Ishikawa (cell line): ENCODE measurements around the gene ECT2.

Experiments
- CEBPB ChIP-seq: IDR thresholded peaks from 2 replicates; pipeline ENCODE4 v1.6.1; 2012
- CREB1 ChIP-seq: IDR thresholded peaks from 2 replicates; pipeline ENCODE4 v1.6.1; 2012; ENCODE audit warnings: low read depth
- EGR1 ChIP-seq: IDR thresholded peaks from 2 replicates; pipeline ENCODE4 v1.6.1; 2012
- EP300 ChIP-seq: IDR thresholded peaks from 2 replicates; pipeline ENCODE4 v1.6.1; 2012; ENCODE audit warnings: borderline replicate concordance
- FOXM1 ChIP-seq: IDR thresholded peaks from 2 replicates; pipeline ENCODE4 v1.6.1; 2012; ENCODE audit warnings: low read depth, borderline replicate concordance
- NFIC ChIP-seq: IDR thresholded peaks from 2 replicates; pipeline ENCODE4 v1.6.1; 2012
- RAD21 ChIP-seq: IDR thresholded peaks from 2 replicates; pipeline ENCODE4 v1.6.1; 2012; ENCODE audit warnings: low read depth
- TAF1 ChIP-seq: IDR thresholded peaks from 2 replicates; pipeline ENCODE4 v1.6.1; 2012; ENCODE audit warnings: low read depth, mild to moderate bottlenecking
- TCF12 ChIP-seq: IDR thresholded peaks from 2 replicates; pipeline ENCODE4 v1.6.1; 2012; ENCODE audit warnings: low read depth
- TEAD4 ChIP-seq: IDR thresholded peaks from 2 replicates; pipeline ENCODE4 v1.6.1; 2012
- YY1 ChIP-seq: IDR thresholded peaks from 2 replicates; pipeline ENCODE4 v1.6.1; 2012; ENCODE audit warnings: low read depth
- ZBTB7A ChIP-seq: IDR thresholded peaks from 2 replicates; pipeline ENCODE4 v1.6.1; 2012; ENCODE audit warnings: low read depth
- TF ChIP-seq, protein P1 (sequence below): IDR thresholded peaks from 2 replicates; pipeline ENCODE4 v1.6.1; 2012
- TF ChIP-seq, protein P2 (sequence below): IDR thresholded peaks from 2 replicates; pipeline ENCODE4 v1.6.1; 2012
- TF ChIP-seq, protein P3 (sequence below): IDR thresholded peaks from 2 replicates; pipeline ENCODE4 v1.6.1; 2012; ENCODE audit warnings: low read depth, mild to moderate bottlenecking

The ECT2 gene

DNA sequence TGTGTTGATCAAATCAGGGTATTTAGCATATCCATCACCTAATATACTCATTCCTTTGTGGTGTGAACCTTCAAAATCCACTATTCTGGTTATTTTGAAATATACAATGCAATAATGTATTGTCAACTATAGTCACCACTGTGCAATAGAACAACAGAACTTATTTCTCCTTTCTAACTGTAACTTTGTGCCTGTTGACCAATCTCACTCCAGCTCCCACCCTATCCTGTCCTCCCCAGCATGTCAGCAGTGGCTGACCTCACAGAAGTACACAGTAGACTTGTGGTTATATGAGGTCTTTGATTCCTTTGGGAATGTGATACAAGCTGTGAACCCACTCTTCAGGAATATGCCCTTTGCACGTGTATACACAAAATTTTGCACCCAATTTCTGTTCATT, 64.2 kb downstream of the ECT2 start:
- TF ChIP-seq FOXM1 (no peak), TAF1 (no peak), CREB1 (no peak), RAD21 (no peak), TCF12 (no peak), EGR1 (no peak), CEBPB (no peak), NFIC (no peak), EP300 (no peak), ZBTB7A (no peak), YY1 (no peak), TEAD4 (no peak)
- TF ChIP-seq, protein P1, sequence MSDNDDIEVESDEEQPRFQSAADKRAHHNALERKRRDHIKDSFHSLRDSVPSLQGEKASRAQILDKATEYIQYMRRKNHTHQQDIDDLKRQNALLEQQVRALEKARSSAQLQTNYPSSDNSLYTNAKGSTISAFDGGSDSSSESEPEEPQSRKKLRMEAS, result no peak
- TF ChIP-seq, protein P2, sequence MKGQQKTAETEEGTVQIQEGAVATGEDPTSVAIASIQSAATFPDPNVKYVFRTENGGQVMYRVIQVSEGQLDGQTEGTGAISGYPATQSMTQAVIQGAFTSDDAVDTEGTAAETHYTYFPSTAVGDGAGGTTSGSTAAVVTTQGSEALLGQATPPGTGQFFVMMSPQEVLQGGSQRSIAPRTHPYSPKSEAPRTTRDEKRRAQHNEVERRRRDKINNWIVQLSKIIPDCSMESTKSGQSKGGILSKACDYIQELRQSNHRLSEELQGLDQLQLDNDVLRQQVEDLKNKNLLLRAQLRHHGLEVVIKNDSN, result no peak
- TF ChIP-seq, protein P3, sequence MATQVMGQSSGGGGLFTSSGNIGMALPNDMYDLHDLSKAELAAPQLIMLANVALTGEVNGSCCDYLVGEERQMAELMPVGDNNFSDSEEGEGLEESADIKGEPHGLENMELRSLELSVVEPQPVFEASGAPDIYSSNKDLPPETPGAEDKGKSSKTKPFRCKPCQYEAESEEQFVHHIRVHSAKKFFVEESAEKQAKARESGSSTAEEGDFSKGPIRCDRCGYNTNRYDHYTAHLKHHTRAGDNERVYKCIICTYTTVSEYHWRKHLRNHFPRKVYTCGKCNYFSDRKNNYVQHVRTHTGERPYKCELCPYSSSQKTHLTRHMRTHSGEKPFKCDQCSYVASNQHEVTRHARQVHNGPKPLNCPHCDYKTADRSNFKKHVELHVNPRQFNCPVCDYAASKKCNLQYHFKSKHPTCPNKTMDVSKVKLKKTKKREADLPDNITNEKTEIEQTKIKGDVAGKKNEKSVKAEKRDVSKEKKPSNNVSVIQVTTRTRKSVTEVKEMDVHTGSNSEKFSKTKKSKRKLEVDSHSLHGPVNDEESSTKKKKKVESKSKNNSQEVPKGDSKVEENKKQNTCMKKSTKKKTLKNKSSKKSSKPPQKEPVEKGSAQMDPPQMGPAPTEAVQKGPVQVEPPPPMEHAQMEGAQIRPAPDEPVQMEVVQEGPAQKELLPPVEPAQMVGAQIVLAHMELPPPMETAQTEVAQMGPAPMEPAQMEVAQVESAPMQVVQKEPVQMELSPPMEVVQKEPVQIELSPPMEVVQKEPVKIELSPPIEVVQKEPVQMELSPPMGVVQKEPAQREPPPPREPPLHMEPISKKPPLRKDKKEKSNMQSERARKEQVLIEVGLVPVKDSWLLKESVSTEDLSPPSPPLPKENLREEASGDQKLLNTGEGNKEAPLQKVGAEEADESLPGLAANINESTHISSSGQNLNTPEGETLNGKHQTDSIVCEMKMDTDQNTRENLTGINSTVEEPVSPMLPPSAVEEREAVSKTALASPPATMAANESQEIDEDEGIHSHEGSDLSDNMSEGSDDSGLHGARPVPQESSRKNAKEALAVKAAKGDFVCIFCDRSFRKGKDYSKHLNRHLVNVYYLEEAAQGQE, result no peak

DNA sequence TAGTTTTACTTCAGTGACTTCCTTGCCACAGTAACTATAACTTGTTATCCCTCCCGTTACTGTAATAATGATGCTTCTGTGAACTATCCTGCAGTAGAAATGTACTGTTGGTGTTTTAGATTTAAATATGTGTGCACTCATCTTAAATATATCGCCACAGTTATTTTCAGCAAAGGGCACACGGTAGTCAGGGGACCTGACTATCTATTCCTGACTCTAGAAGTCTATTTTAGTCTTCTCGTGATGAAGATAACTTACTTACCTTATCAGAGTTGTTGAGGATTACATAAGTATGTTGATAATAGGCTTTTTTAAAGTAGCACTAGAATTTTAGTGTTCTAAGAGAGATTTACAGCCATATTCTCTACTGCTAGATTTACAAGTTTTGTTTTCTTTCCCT, 65.3 kb downstream of the ECT2 start:
- TF ChIP-seq EGR1 (no peak), TCF12 (no peak), YY1 (no peak), CREB1 (no peak), EP300 (no peak)
- TF ChIP-seq, protein P1, result no peak
- TF ChIP-seq, protein P2, result no peak

DNA sequence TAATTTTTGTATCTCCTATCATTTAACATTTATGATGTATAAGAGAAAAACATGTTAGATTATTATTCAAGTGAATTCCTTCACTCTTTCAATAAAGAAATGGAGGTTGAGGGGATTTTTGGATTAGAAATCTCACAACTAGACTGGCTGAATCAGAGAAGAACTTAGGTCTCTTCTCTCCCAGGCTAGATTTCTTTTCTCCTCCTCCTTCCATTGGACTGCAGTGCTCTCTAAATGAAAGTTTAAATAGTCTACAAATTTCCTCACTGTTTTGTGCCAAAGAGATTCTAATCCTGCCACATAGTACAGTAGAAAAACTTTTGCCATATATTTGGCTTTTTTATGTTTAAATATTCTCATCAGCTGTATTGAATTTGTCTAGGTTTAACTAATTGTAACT, 65.8 kb downstream of the ECT2 start:
- no peak for TF ChIP-seq EP300
- TF ChIP-seq TEAD4, result no peak
- TF ChIP-seq NFIC, result no peak
- no peak for TF ChIP-seq ZBTB7A
- TF ChIP-seq TAF1, result no peak
- TF ChIP-seq YY1, result no peak
- TF ChIP-seq CEBPB, result no peak
- TF ChIP-seq, protein P3, result no peak
- no peak for TF ChIP-seq EGR1
- no peak for TF ChIP-seq RAD21
- no peak for TF ChIP-seq FOXM1
- TF ChIP-seq, protein P1, result no peak
- no peak for TF ChIP-seq TCF12
- TF ChIP-seq, protein P2, result no peak
- TF ChIP-seq CREB1, result no peak

DNA sequence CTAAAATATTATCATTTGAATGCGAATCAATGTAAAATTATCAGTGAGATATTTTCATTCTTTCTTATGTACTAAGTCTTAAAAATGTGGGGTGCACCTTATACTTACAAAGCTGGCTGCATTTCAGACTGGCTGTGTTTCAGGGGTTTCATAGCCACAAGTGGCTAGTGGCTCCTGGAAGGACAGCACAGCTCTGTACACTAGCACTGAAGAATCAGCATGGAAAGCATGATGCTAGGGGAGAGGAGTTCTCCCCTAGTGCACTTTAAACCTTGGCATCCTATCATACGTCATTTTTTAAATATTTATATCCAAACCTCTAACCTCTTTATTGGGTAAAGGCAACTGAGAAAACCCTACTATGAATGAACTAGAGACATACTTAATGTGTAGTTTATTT, 66.4 kb downstream of the ECT2 start:
- no peak for TF ChIP-seq TCF12
- no peak for TF ChIP-seq FOXM1
- TF ChIP-seq, protein P3, result no peak
- no peak for TF ChIP-seq ZBTB7A
